Measurements from ENCODE around the gene SLC13A5. TPM values are rescaled to one million over a fixed set of nuclear protein-coding genes. Genes with fewer than 3 reads are reported as not detected.

SLC13A5 gene
- 0.19 TPM in 1 of 2 replicates, not detected in the other for total RNA-seq

GRCh38 chr17:6713130-6713917 lies at the start of gene SLC13A5:
TSS of gene SLC13A5 (minus strand) at chr17:6713369. CDS start at chr17:6713333, 36 bp downstream.

GRCh38 chr17:6755731-6756184 lies 42.6 kb upstream of the SLC13A5 start, which contains the start of gene XAF1:
TSS of gene XAF1 (plus strand) at chr17:6756046. CDS start at chr17:6756079, 33 bp downstream.

GRCh38 chr17:6651354-6651918 lies 61.7 kb downstream of the SLC13A5 start, which contains the start of the genes C17orf100 and MED31:
TSS of gene C17orf100 (plus strand) at chr17:6651762. CDS start at chr17:6651914, 152 bp downstream.
TSS of gene MED31 (minus strand) at chr17:6651605. CDS start at chr17:6651528, 77 bp downstream.

GRCh38 chr17:6640536-6641246 lies 72.5 kb downstream of the SLC13A5 start, which contains the start of the genes KIAA0753 and TXNDC17:
TSS of gene KIAA0753 (minus strand) at chr17:6640711. CDS start at chr17:6635103, 5,608 bp downstream.
TSS of gene TXNDC17 (plus strand) at chr17:6641060. CDS start at chr17:6641083, 23 bp downstream.

Other genes with a start within 250 kb of the SLC13A5 start
- 0.13 and 0.16 TPM in 2 replicates for gene PITPNM3, start 156.8 kb downstream of the SLC13A5 start, total RNA-seq
- gene KIAA0753, start 72.7 kb downstream of the SLC13A5 start, total RNA-seq: 8.9 and 11.8 TPM in 2 replicates
- 47.5 and 77.1 TPM in 2 replicates for gene TXNDC17, start 72.3 kb downstream of the SLC13A5 start, total RNA-seq
- 7.8 and 10.6 TPM in 2 replicates for gene MED31, start 61.8 kb downstream of the SLC13A5 start, total RNA-seq
- 0.16 and 0.31 TPM in 2 replicates for gene C17orf100, start 61.6 kb downstream of the SLC13A5 start, total RNA-seq
- gene XAF1, start 42.7 kb upstream of the SLC13A5 start, total RNA-seq: 21.0 and 33.1 TPM in 2 replicates
- gene FBXO39, start 62.8 kb upstream of the SLC13A5 start, total RNA-seq: under 0.01 and 7.1 TPM in 2 replicates
- not detected in 2 replicates for gene TEKT1, start 118.4 kb upstream of the SLC13A5 start, total RNA-seq

Measured in bladder microvascular endothelial cell (primary cell).